PC-9 (cell line): ENCODE measurements around the gene FAM174B. TPM values are rescaled to one million over a fixed set of nuclear protein-coding genes. Genes with fewer than 3 reads are reported as not detected.

Experiments used
- BruUV-seq: library from RNA; stranded (reverse); fragments of 400-500 nt; replicated peaks from 2 replicates; lab custom pipeline; 2021; lab: Mats Ljungman, UMichigan
- CTCF ChIA-PET: fragments of 300-600 bp; sonication (Branson Sonifier 250); formaldehyde crosslinking; loops from one replicate; lab custom pipeline; 2022; ENCODE audit warnings: antibody characterized with exemption; lab: Charles Lee
- POLR2A ChIA-PET: fragments of 300-600 bp; sonication (Branson Sonifier 250); formaldehyde crosslinking; loops from one replicate; lab custom pipeline; 2022; ENCODE audit warnings: antibody characterized with exemption; ENCODE audit not compliant: unreplicated experiment; lab: Charles Lee
- DNase-seq, 2 experiments: peaks; one replicate each; pipeline versions ENCODE4 v3.0.0 to v3.0.0-alpha.2; 2015 to 2022; ENCODE audit warnings: mixed read lengths in 1 of 2
- H2AFZ ChIP-seq: fragments of 200-600 bp; sonication (generic); 2 replicates; pipeline ENCODE4 v1.8.1; 2017; ENCODE audit warnings: antibody characterized with exemption
- H3F3A ChIP-seq: fragments of 200-600 bp; sonication (generic); 2 replicates; pipeline ENCODE4 v1.8.1; 2017; ENCODE audit warnings: antibody characterized with exemption, mild to moderate bottlenecking, low read depth; ENCODE audit not compliant: insufficient read depth
- H3K27ac ChIP-seq: fragments of 200-600 bp; sonication (generic); 2 replicates; pipeline ENCODE4 v1.6.1; 2016; ENCODE audit warnings: mixed run types
- H3K27me3 ChIP-seq: fragments of 200-600 bp; sonication (generic); 2 replicates; pipeline ENCODE4 v1.6.1; 2016; ENCODE audit warnings: low read depth, mixed run types; ENCODE audit not compliant: insufficient read depth
- H3K36me3 ChIP-seq: fragments of 200-600 bp; sonication (generic); 2 replicates; pipeline ENCODE4 v1.6.1; 2016; ENCODE audit warnings: low read depth, mixed run types
- H3K4me1 ChIP-seq: fragments of 200-600 bp; sonication (generic); replicated peaks from 2 replicates; pipeline ENCODE4 v1.6.1; 2016; ENCODE audit warnings: mixed run types; ENCODE audit not compliant: insufficient read depth
- H3K4me2 ChIP-seq: fragments of 200-600 bp; sonication (generic); 2 replicates; pipeline ENCODE4 v1.6.1; 2017; ENCODE audit warnings: mixed run types
- H3K4me3 ChIP-seq: fragments of 200-600 bp; sonication (generic); 2 replicates; pipeline ENCODE4 v1.6.1; 2016; ENCODE audit warnings: mixed run types
- H3K79me2 ChIP-seq: fragments of 200-600 bp; sonication (generic); 2 replicates; pipeline ENCODE4 v1.6.1; 2017; ENCODE audit warnings: low read depth, mixed run types
- H3K9me2 ChIP-seq: fragments of 200-600 bp; sonication (generic); 2 replicates; pipeline ENCODE4 v1.8.1; 2017; ENCODE audit warnings: mild to moderate bottlenecking; ENCODE audit not compliant: insufficient read depth
- H3K9me3 ChIP-seq: fragments of 200-600 bp; sonication (generic); 2 replicates; pipeline ENCODE4 v1.8.1; 2016; ENCODE audit warnings: low read depth; ENCODE audit not compliant: insufficient read depth
- H4K20me1 ChIP-seq: fragments of 200-600 bp; sonication (generic); 2 replicates; pipeline ENCODE4 v1.8.1; 2017; ENCODE audit not compliant: insufficient read depth
- EZH2 ChIP-seq: fragments of 200-600 bp; sonication (generic); IDR thresholded peaks from 2 replicates; pipeline ENCODE4 v1.8.0; 2017; ENCODE audit warnings: antibody characterized with exemption, low read depth
- intact Hi-C: fragments of 100-400 bp; cut with micrococcal nuclease; formaldehyde crosslinking; loops from one replicate; pipeline ENCODE4 v1.10.0; 2022; ENCODE audit not compliant: unreplicated experiment
- total RNA-seq: library from RNA; stranded (reverse); gene quantifications from 2 replicates; pipeline ENCODE4 v1.2.3, GENCODE V29; 2021
- TF ChIP-seq, protein P1 (sequence below): fragments of 200-600 bp; sonication (generic); conservative IDR thresholded peaks from 2 replicates; pipeline ENCODE4 v1.6.1; 2017; ENCODE audit warnings: mixed run types, antibody characterized with exemption, mild to moderate bottlenecking, moderate library complexity

Gene FAM174B
- total RNA-seq, 1 experiment from 2014 or later, result 90.3 TPM

GRCh38 chr15:92600856-92601255, 54.7 kb downstream of the FAM174B start:
- no TSS peak for BruUV-seq
- Histone ChIP-seq H3K9me2 (no peaks in the 10 kb centered on the region), H3K27me3 (no peaks in the 10 kb centered on the region), H3F3A (peaks cover 11% of the 10 kb centered on the region), H3K4me1 (peaks cover 24% of the 10 kb centered on the region), H3K27ac (no peak overlapping the region), H3K4me2 (no peak overlapping the region), H4K20me1 (no peaks in the 10 kb centered on the region), H3K36me3 (0 out of 2 replicates have a peak, but pooled peaks cover 8% of the 10 kb centered on the region), H2AFZ (no peak overlapping the region), H3K9me3 (no peaks in the 10 kb centered on the region), H3K4me3 (no peak overlapping the region), H3K79me2 (no peaks in the 10 kb centered on the region)
- TF ChIP-seq, protein P1, sequence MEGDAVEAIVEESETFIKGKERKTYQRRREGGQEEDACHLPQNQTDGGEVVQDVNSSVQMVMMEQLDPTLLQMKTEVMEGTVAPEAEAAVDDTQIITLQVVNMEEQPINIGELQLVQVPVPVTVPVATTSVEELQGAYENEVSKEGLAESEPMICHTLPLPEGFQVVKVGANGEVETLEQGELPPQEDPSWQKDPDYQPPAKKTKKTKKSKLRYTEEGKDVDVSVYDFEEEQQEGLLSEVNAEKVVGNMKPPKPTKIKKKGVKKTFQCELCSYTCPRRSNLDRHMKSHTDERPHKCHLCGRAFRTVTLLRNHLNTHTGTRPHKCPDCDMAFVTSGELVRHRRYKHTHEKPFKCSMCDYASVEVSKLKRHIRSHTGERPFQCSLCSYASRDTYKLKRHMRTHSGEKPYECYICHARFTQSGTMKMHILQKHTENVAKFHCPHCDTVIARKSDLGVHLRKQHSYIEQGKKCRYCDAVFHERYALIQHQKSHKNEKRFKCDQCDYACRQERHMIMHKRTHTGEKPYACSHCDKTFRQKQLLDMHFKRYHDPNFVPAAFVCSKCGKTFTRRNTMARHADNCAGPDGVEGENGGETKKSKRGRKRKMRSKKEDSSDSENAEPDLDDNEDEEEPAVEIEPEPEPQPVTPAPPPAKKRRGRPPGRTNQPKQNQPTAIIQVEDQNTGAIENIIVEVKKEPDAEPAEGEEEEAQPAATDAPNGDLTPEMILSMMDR, result no peak
- CTCF ChIA-PET, result no interaction called here
- DNase-seq, result no peak
- POLR2A ChIA-PET, result no interaction called here
- intact Hi-C loops, result no loop called here

GRCh38 chr15:92599394-92599970, 56.1 kb downstream of the FAM174B start:
- Histone ChIP-seq H3K4me2 (no peak overlapping the region), H3K9me3 (no peaks in the 10 kb centered on the region), H2AFZ (no peak overlapping the region), H3K36me3 (0 out of 2 replicates have a peak, but pooled peaks cover 8% of the 10 kb centered on the region), H3K27me3 (no peaks in the 10 kb centered on the region), H3K4me3 (no peak overlapping the region), H3K4me1 (peaks cover 18% of the 10 kb centered on the region), H3K79me2 (no peaks in the 10 kb centered on the region), H3F3A (peaks cover 5% of the 10 kb centered on the region), H3K27ac (no peak overlapping the region), H3K9me2 (no peaks in the 10 kb centered on the region), H4K20me1 (no peaks in the 10 kb centered on the region)
- no TSS peak for BruUV-seq
- intact Hi-C loops, result no loop called here
- POLR2A ChIA-PET, result no interaction called here
- TF ChIP-seq, protein P1, result no peak
- no peak for TF ChIP-seq EZH2
- CTCF ChIA-PET, result no interaction called here
- DNase-seq, result no peak

DNA sequence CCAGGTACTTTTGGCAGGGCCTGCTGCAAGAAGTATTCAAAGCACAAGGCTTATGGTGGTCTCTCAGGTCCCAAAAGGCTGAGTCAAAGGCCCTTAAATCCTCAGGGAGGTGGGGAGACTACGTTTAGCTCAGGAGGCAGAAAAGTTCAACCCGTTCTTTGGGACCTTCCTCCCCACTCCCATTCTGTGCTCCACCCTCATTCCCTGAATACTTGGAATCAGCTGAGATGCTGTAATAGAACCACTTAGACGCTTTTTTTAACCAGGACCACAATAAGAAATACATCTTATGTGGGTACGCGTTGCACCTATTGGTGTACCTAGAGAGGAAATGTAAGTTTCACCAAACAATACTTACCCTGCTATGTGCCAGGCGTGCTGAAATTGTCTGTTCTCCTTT, 58.0 kb downstream of the FAM174B start:
- no peak for DNase-seq
- H3K4me2 ChIP-seq, result no peak overlapping the region
- no peaks in the 10 kb centered on the region for H3K79me2 ChIP-seq
- POLR2A ChIA-PET, result no interaction called here
- no peaks in the 10 kb centered on the region for H3K9me3 ChIP-seq
- no peaks in the 10 kb centered on the region for H3K9me2 ChIP-seq
- no peak overlapping the region for H3K27ac ChIP-seq
- H3K27me3 ChIP-seq, result no peaks in the 10 kb centered on the region
- no peak overlapping the region for H2AFZ ChIP-seq
- H4K20me1 ChIP-seq, result no peaks in the 10 kb centered on the region
- CTCF ChIA-PET, result interaction anchor here (0.5 kb wide), 1 partner anchor 97 kb away, joined by 3 read pairs; no protein-coding TSS in a partner anchor
- H3K4me3 ChIP-seq, result no peak overlapping the region
- TF ChIP-seq, protein P1, result no peak
- no peak for TF ChIP-seq EZH2
- peaks cover 5% of the 10 kb centered on the region; the same call in 1 of the 2 replicates for H3K4me1 ChIP-seq
- 0 out of 2 replicates have a peak, but pooled peaks cover 8% of the 10 kb centered on the region for H3K36me3 ChIP-seq
- H3F3A ChIP-seq, result no peaks in the 10 kb centered on the region; the same call in 1 of the 2 replicates
- BruUV-seq, result no TSS peak
- intact Hi-C loops, result no loop called here
